Stimulated activated CD4-positive, alpha-beta T cell treated with anti-CD3 and anti-CD28 coated beads, Interleukin-12 subunit alpha, Interleukin-12 subunit beta, amount 100 ng/mL, for 4 hours (primary cell): ENCODE measurements around the gene METTL14.

Experiments used
- DNase-seq: peaks from one replicate; pipeline ENCODE4 v3.0.0-alpha.2; 2020

Gene METTL14

DNA sequence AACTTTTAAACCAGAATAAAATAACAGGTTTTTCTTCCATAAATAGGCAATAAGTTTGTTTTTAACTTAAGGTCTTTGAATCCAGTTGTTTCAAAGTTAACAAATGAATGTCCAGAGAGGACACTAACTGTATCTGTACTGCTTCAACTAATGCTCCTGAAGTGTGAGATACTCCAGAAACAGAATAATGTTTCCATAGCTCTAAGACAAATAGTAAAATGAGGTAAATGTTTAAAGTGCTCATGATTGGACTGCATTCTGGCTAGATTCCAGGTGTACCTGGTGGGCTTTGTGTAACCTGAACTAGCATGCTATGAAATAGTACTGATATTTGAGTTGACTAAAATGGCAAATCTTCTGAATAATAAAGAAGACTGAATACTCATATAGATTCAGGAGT, 51.7 kb downstream of the METTL14 start:
- no peak for DNase-seq

- DNase-seq = no peak
Observed at GRCh38 chr4:118738090-118738489, 52.9 kb downstream of the METTL14 start.

- no peak for DNase-seq
Observed at GRCh38 chr4:118739022-118739713, 54.0 kb downstream of the METTL14 start.

DNA sequence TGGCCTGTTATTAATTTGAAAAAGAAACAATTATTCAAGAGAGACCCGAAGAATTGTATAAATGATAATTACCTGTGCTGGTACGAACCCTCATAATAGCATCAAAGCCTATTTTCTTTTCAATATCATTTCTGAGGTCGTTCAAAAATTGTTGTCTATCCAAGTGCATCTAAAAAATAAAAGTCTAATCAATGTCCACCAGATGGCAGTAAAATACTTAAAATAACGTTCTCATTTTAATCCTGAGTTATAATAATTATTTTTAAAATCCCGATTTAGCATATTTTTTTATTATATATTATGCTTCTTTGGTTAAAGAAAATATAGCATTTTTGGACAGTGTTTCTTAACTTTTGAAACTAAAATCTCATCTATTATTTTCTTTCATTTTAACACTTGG, 55.7 kb downstream of the METTL14 start:
- no peak for DNase-seq

GRCh38 chr4:118741301-118741855, 56.2 kb downstream of the METTL14 start:
- no peak for DNase-seq

- DNase-seq = no peak
Observed at GRCh38 chr4:118742050-118742449, 56.9 kb downstream of the METTL14 start.

DNA sequence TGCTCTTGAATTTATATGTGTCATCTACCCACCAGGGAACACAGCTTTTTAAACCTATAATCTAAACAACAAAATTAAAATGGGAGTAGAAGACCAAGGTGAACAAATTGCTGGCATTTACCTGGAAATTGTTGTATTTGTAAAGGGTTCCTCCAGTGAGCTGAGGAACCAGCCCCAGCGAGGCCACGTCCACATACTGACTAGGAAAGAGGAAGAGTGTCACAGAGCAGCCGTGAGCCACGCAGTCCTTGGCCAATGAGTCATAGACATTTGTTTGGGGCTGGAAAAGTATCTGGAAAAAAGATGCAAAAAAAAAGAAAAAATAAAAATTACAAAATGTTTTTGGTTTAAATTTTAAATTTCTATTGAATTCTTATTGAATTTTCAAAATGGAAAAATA, 58.7 kb downstream of the METTL14 start:
- no peak for DNase-seq

DNA sequence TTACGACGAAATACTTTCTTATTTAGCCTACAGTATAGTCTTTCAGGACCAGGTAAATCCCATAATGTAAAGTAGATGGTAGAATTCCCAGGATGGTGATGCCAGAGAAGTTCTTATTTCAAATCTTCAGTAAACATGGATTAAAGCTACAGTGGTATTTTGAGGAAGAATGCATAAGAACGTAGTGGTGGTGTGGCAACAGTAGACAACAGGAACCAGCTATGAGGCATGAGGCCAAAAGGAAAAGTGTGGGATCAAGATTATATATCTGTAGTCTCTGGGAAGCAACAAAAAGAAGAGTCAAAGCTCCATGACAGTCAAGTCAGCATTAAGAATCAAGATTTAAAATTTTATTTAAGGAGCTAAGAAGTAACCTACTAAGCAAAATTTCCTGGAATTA, 60.2 kb downstream of the METTL14 start:
- DNase-seq = no peak

DNA sequence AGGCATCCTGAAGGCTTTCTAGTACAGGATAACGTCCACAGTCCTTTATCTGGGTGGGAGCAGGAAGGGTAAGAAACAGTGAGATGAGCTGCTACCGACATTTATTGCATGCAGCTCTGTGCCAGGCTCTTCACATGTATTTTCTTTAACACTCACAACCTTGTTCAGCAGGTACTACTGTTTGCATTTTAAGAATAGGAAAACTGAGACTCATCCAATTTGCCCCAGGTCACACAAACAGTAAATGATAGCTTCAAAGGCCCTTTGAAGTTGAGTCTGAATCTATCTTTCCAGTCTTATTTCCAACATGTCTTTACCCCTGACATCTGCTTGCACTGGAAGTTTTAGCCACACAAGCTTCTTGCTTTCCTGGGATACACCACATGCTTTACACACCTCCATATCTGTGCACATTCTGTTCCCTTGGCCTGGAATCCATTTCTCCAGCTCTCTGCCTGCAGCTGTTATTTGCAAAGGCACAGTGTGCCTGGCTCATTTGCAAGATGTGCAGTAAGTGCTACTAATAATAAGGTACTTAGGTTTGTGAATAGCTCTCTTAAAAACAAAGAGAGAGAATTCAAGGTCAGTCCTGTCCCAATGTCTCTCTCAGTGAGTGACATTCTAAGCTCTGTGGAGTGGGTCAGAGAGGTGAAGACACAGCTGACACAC, 61.2 kb downstream of the METTL14 start:
- no peak for DNase-seq

GRCh38 chr4:118749347-118749988, 64.3 kb downstream of the METTL14 start:
- DNase-seq = no peak

DNA sequence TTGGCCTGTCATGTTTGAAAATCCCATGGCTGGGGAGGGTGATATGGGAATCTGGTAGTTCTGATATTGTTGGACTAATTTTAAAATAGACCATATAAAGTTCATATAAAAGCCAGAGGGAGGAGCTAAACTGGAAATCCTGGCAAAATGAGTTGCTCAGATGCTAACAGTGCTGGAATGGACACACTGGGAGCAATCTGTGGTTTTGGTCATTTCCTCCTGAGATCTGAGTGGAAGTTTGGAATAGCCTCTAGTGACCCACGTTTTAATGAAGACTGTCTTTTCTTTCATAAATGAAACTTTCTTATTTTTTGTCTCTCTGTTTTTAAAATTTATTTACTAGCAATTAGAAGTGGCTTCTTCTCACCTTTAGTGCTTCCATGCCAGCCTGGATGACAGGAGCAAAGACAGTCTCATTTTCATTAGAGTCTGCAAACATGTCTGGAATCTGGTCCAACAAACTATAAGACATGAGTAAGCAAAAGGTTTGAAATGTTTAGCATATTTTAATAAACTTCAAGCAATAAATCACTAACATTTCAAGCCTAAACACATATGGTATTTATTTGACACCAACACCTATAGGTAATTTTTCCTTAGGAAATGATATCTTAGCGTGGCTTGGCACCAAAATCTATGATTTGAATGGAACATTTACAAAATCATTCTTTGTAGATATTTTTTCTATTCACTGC, 66.6 kb downstream of the METTL14 start:
- no peak for DNase-seq

DNA sequence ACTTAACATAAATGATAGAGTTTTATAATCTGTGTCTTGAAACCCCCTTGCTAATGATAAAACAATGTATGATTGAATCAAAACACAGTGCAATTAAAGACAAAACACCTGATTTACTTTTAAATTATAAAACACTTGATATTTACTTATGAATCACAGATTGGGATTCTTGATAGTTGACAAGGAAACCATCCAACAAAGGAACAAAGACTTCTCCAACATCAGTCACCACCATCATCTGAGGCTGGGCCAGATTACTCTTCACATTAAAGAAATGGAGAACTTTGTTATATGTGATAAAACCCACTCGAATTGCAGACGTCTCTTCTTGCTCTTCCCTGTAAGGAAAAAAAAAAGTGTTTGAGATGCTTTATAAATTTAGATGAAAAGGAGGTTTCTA, 67.4 kb downstream of the METTL14 start:
- no peak for DNase-seq

DNA sequence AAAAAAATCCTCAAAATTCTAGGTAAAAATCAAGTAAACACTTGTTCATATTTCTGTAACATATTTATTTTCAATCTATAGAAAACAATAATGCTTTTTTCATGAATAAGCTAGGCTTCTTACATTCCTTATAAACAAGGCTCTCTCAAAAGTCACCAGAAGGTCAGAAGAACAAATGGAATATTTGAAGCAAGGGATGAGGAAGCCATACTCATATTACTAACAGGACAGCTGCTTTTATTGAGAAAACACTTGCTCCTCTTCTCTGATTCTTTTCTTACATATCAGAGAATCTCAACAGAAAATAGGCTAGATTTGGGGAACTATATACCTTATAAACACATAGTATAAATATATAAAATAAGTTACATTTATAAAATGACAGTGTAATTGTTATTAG, 67.9 kb downstream of the METTL14 start:
- DNase-seq = no peak

- DNase-seq = no peak
Observed at GRCh38 chr4:118753685-118754084, 68.5 kb downstream of the METTL14 start.

DNA sequence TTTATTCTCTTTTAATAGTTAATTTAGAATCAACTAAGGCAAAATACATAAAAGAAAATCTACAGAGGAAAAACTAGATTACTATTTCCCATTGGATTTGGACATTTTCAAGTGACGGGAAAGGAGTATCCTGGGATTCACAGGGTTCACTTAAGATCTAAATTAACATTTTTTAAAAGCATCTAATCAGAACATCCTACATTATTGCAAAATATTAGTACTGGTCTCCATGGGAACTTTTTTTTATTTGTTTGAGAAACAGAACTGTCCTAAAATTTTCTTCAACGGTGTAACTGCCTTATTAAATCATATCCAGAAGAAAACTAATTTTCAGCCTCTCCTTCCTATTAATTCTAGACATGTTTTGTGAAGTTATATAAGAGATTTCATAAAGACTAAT, 69.7 kb downstream of the METTL14 start:
- DNase-seq = no peak

GRCh38 chr4:118755438-118756226, 70.4 kb downstream of the METTL14 start:
- no peak for DNase-seq

DNA sequence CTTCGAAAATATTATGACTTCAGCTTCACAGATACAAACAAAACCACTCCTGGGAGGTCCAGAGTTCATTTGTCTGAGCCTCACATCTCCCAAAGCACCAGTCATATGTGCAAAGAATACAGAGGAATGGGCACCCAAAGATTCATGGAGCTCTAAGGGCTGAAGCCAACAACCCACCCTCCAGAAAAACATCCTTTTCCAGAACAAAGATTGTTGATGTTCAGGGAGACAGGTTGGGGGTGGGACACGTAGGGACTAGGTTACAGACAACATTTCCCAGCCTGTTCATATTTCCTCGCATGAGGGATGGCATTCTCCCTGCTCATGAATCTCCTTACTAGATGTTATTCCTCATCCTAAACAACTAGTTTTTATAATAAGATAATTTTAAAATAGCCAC, 71.2 kb downstream of the METTL14 start:
- DNase-seq = no peak

- no peak for DNase-seq
Observed at GRCh38 chr4:118756958-118757357, 71.8 kb downstream of the METTL14 start.

- DNase-seq = no peak
Observed at GRCh38 chr4:118757761-118758251, 72.6 kb downstream of the METTL14 start.

DNA sequence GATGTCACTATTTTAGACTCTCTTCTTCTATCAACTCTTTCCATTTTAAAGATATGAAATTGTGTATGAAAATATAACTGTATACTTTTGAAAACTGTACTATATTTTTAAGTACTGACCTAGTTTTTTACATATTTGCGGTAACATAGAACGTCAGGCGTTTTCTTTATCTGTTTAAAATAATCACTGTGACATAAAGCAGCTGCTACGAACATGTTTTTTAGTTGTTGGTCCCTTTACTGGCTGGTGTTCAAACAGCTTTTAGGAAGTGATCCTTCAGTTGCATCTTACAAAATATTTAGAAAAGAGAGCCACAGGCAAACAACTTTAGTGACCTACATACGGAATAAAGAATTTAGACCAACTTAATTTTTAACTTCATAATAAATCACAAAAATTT, 73.1 kb downstream of the METTL14 start:
- no peak for DNase-seq

DNA sequence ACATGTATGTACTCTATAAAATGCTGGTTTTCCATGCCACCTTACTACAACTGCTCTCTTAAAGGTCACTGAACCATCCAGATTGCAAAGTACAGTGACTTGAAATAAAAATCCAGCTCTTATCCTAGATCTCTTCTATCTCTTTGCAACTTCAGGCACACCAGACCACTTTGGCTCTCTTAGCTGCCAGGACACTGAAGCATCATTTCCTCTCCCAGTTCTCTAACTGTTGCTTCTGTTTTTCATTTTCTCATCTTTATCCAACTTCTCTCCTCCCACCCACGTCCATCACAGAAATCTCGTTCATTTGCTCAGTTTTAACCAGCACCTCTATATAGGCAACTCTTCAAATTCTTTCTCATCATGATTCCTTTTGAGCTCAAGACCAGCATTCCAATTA, 74.3 kb downstream of the METTL14 start:
- DNase-seq = no peak

DNA sequence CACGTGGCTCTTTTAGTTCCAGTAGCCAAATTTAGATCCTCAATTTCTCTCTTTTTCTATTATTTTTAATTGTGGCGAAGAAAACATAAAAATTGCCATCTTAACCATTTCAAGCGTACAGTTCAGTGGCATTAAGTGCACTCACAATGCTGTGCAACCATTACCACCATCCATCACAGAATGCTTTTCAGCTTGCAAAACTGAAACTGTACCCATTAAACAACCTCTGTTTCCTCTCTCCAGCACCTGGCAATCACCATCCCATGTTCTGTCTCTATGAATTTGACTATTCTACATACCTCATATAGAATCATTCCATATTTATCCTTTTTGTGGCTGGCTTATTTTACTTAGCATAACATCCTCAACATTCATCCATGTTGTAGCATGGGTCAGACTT, 74.9 kb downstream of the METTL14 start:
- no peak for DNase-seq
